Fibroblast of the aortic adventitia (primary cell): ENCODE results near the gene UBE2E1. TPM values are rescaled to one million over a fixed set of nuclear protein-coding genes. Genes with fewer than 3 reads are reported as not detected.

ENCODE experiments used
- DNase-seq: peaks from one replicate; pipeline ENCODE4 v3.0.0-alpha.2; 2010; ENCODE audit warnings: low read depth
- H3K4me3 ChIP-seq: 2 replicates; pipeline ENCODE4 v1.5.1; 2011; ENCODE audit warnings: low read depth, mild to moderate bottlenecking, control low read depth, low read length, moderate library complexity
- total RNA-seq: library from RNA; depleted of rRNA; stranded (reverse); fragments of >200 nt; gene quantifications from 2 replicates; pipeline ENCODE4 v1.2.3, GENCODE V29; 2012; ENCODE audit warnings: low replicate concordance
- TF ChIP-seq, protein P1 (sequence below): IDR thresholded peaks from 2 replicates; pipeline ENCODE4 v1.5.1; 2011; ENCODE audit warnings: mild to moderate bottlenecking, low read length, control low read depth, inconsistent platforms; ENCODE audit not compliant: insufficient read depth

Gene UBE2E1
- total RNA-seq, 1 donor: 108 TPM

- TF ChIP-seq, protein P1, sequence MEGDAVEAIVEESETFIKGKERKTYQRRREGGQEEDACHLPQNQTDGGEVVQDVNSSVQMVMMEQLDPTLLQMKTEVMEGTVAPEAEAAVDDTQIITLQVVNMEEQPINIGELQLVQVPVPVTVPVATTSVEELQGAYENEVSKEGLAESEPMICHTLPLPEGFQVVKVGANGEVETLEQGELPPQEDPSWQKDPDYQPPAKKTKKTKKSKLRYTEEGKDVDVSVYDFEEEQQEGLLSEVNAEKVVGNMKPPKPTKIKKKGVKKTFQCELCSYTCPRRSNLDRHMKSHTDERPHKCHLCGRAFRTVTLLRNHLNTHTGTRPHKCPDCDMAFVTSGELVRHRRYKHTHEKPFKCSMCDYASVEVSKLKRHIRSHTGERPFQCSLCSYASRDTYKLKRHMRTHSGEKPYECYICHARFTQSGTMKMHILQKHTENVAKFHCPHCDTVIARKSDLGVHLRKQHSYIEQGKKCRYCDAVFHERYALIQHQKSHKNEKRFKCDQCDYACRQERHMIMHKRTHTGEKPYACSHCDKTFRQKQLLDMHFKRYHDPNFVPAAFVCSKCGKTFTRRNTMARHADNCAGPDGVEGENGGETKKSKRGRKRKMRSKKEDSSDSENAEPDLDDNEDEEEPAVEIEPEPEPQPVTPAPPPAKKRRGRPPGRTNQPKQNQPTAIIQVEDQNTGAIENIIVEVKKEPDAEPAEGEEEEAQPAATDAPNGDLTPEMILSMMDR: no peak
- DNase-seq: no peak
- H3K4me3 ChIP-seq: no peak overlapping the region
Observed at GRCh38 chr3:23824699-23825444, 19.1 kb downstream of the UBE2E1 start.

DNA sequence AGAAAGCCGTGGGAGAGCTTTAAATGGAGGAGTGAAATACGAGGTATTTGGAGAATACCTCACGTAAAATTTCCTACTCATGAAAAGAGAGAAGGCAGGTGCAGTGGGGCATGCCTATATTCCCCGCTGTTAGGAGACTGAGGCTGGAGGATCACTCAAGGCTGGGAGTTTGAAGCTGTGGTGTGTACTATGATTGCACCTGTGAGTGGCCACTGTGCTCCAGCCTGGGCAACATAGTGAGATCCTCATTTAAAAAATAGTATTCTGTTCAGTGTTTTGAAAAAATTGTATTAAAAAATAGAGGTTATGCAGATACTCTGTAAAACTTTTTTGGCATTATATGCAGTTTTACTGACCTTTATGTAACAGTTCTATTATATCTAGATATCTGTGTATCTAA, 20.0 kb downstream of the UBE2E1 start:
- DNase-seq: no peak
- H3K4me3 ChIP-seq: no peak overlapping the region
- TF ChIP-seq, protein P1: no peak

GRCh38 chr3:23826382-23827064, 20.8 kb downstream of the UBE2E1 start:
- TF ChIP-seq, protein P1: no peak
- H3K4me3 ChIP-seq: no peak overlapping the region
- peak; percentile 51 for DNase-seq

- no peak for DNase-seq
- no peak overlapping the region for H3K4me3 ChIP-seq
- TF ChIP-seq, protein P1: no peak
Observed at GRCh38 chr3:23829242-23829934, 23.6 kb downstream of the UBE2E1 start.

DNA sequence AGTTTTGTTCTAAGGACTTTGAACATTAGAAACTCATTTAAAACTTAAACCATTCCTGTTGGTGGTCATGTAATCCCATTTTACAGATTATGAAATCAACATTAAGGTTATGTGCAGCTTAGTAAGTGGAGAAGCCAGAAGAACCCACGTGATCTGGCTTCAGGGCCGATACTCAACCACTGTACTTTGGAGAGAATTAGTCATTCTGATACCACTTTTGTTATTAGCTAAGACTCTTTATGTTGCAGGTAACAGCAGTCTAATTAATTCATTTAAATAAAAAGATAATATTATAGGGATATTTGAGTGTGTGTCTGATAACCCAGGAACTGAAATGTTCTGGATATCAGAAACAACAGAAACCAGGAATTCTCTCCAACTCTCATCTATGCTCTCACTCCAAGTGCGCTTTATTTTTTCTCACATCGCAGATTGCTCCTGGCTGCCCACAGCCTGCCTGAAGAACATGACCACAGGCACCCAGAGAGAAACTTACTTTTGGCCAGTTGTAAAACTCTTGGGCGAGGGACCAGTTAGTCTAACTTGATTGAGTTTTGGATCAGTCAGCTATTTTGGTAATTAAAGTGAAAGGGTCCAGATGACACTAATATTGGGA, 25.2 kb downstream of the UBE2E1 start:
- H3K4me3 ChIP-seq: no peak overlapping the region
- DNase-seq: peak; percentile 17
- TF ChIP-seq, protein P1: no peak

DNA sequence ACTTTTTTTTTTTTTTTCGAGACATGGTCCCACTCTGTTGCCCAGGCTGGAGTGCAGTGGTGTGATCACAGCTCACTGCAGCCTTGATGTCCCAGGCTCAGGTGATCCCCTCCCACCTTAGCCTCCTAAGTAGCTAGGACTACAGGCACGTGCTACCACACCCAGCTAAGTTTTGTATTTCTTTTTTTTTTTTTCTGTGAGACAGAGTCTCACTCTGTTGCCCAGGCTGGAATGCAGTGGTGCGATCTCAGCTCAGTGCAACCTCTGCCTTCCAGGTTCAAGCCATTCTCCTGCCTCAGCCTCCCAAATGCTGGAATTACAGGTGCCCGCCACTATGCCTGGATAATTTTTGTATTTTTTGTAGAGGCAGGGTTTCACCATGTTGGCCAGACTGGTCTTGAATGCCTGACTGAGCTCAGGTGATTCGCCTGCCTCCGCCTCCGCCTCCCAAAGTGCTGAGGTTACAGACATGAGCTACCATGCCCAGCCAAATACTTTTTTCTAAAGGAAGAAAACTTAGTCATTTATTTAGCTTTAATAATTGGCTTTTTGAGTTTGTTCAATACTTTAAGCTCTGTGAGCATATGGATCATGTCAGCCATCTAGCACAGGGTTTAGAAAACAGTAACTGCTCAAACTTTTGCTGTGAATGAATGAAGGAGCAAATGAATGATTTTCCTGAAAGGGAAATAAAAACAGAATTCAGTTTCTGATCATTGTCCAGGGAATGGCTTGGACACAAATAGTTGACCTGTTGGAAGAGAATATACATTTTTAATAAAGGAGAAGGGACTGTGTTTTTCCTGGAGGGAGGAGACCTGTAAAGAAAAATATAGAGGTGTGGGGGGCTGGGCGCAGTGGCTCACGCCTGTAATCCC, 26.0 kb downstream of the UBE2E1 start:
- TF ChIP-seq, protein P1: no peak

More for the DNA sequence above, 26.0 kb downstream of the UBE2E1 start:
- DNase-seq: no peak
- H3K4me3 ChIP-seq: no peak overlapping the region
